PC-9 (cell line): Measurements from ENCODE around the gene NCAN. TPM values are rescaled to one million over a fixed set of nuclear protein-coding genes. Genes with fewer than 3 reads are reported as not detected.

Experiments used
- BruUV-seq: library from RNA; stranded (reverse); fragments of 400-500 nt; replicated peaks from 2 replicates; lab custom pipeline; 2021; lab: Mats Ljungman, UMichigan
- CTCF ChIA-PET: fragments of 300-600 bp; sonication (Branson Sonifier 250); formaldehyde crosslinking; loops from one replicate; lab custom pipeline; 2022; ENCODE audit warnings: antibody characterized with exemption; lab: Charles Lee
- POLR2A ChIA-PET: fragments of 300-600 bp; sonication (Branson Sonifier 250); formaldehyde crosslinking; loops from one replicate; lab custom pipeline; 2022; ENCODE audit warnings: antibody characterized with exemption; ENCODE audit not compliant: unreplicated experiment; lab: Charles Lee
- DNase-seq, 2 experiments: peaks; one replicate each; pipeline versions ENCODE4 v3.0.0 to v3.0.0-alpha.2; 2015 to 2022; ENCODE audit warnings: mixed read lengths in 1 of 2
- H2AFZ ChIP-seq: fragments of 200-600 bp; sonication (generic); 2 replicates; pipeline ENCODE4 v1.8.1; 2017; ENCODE audit warnings: antibody characterized with exemption
- H3F3A ChIP-seq: fragments of 200-600 bp; sonication (generic); 2 replicates; pipeline ENCODE4 v1.8.1; 2017; ENCODE audit warnings: antibody characterized with exemption, mild to moderate bottlenecking, low read depth; ENCODE audit not compliant: insufficient read depth
- H3K27ac ChIP-seq: fragments of 200-600 bp; sonication (generic); 2 replicates; pipeline ENCODE4 v1.6.1; 2016; ENCODE audit warnings: mixed run types
- H3K27me3 ChIP-seq: fragments of 200-600 bp; sonication (generic); 2 replicates; pipeline ENCODE4 v1.6.1; 2016; ENCODE audit warnings: low read depth, mixed run types; ENCODE audit not compliant: insufficient read depth
- H3K36me3 ChIP-seq: fragments of 200-600 bp; sonication (generic); 2 replicates; pipeline ENCODE4 v1.6.1; 2016; ENCODE audit warnings: low read depth, mixed run types
- H3K4me1 ChIP-seq: fragments of 200-600 bp; sonication (generic); replicated peaks from 2 replicates; pipeline ENCODE4 v1.6.1; 2016; ENCODE audit warnings: mixed run types; ENCODE audit not compliant: insufficient read depth
- H3K4me2 ChIP-seq: fragments of 200-600 bp; sonication (generic); 2 replicates; pipeline ENCODE4 v1.6.1; 2017; ENCODE audit warnings: mixed run types
- H3K4me3 ChIP-seq: fragments of 200-600 bp; sonication (generic); 2 replicates; pipeline ENCODE4 v1.6.1; 2016; ENCODE audit warnings: mixed run types
- H3K79me2 ChIP-seq: fragments of 200-600 bp; sonication (generic); 2 replicates; pipeline ENCODE4 v1.6.1; 2017; ENCODE audit warnings: low read depth, mixed run types
- H3K9me2 ChIP-seq: fragments of 200-600 bp; sonication (generic); 2 replicates; pipeline ENCODE4 v1.8.1; 2017; ENCODE audit warnings: mild to moderate bottlenecking; ENCODE audit not compliant: insufficient read depth
- H3K9me3 ChIP-seq: fragments of 200-600 bp; sonication (generic); 2 replicates; pipeline ENCODE4 v1.8.1; 2016; ENCODE audit warnings: low read depth; ENCODE audit not compliant: insufficient read depth
- H4K20me1 ChIP-seq: fragments of 200-600 bp; sonication (generic); 2 replicates; pipeline ENCODE4 v1.8.1; 2017; ENCODE audit not compliant: insufficient read depth
- CTCF ChIP-seq: fragments of 200-600 bp; sonication (generic); conservative IDR thresholded peaks from 2 replicates; pipeline ENCODE4 v1.6.1; 2017; ENCODE audit warnings: mixed run types, antibody characterized with exemption, mild to moderate bottlenecking, moderate library complexity
- EZH2 ChIP-seq: fragments of 200-600 bp; sonication (generic); IDR thresholded peaks from 2 replicates; pipeline ENCODE4 v1.8.0; 2017; ENCODE audit warnings: antibody characterized with exemption, low read depth
- intact Hi-C: fragments of 100-400 bp; cut with micrococcal nuclease; formaldehyde crosslinking; loops from one replicate; pipeline ENCODE4 v1.10.0; 2022; ENCODE audit not compliant: unreplicated experiment
- total RNA-seq: library from RNA; stranded (reverse); gene quantifications from 2 replicates; pipeline ENCODE4 v1.2.3, GENCODE V29; 2021

The NCAN gene
- total RNA-seq, 1 experiment from 2014 or later = not detected

- CTCF ChIA-PET = no interaction called here
- Histone ChIP-seq H2AFZ (no peak overlapping the region), H3K27ac (no peak overlapping the region), H3K27me3 (peaks cover 93% of the 10 kb centered on the region), H3K9me2 (no peaks in the 10 kb centered on the region), H4K20me1 (no peaks in the 10 kb centered on the region), H3F3A (no peaks in the 10 kb centered on the region), H3K4me3 (no peak overlapping the region), H3K4me1 (no peaks in the 10 kb centered on the region), H3K4me2 (no peak overlapping the region), H3K79me2 (no peaks in the 10 kb centered on the region), H3K36me3 (no peaks in the 10 kb centered on the region), H3K9me3 (no peaks in the 10 kb centered on the region)
- intact Hi-C loops = no loop called here
- no peak for DNase-seq
- no peak for TF ChIP-seq EZH2
- TF ChIP-seq CTCF = no peak
- POLR2A ChIA-PET = interaction anchor here (0.6 kb wide), 1 partner anchor 91 kb away, joined by 3 read pairs; no protein-coding TSS in a partner anchor
- BruUV-seq = no TSS peak
These were observed 15.5 kb downstream of the NCAN start for GRCh38 chr19:19227217-19227616.

GRCh38 chr19:19229701-19230100 is 17.9 kb downstream of the NCAN start:
- no peak overlapping the region for H2AFZ ChIP-seq
- TF ChIP-seq CTCF = no peak
- no peak for TF ChIP-seq EZH2
- no peak overlapping the region for H3K27ac ChIP-seq
- no peak for DNase-seq
- H3F3A ChIP-seq = no peaks in the 10 kb centered on the region
- H3K4me3 ChIP-seq = no peak overlapping the region
- CTCF ChIA-PET = no interaction called here
- no TSS peak for BruUV-seq
- H3K79me2 ChIP-seq = no peaks in the 10 kb centered on the region
- no peaks in the 10 kb centered on the region for H4K20me1 ChIP-seq
- no peaks in the 10 kb centered on the region for H3K4me1 ChIP-seq
- no peaks in the 10 kb centered on the region for H3K9me2 ChIP-seq
- intact Hi-C loops = no loop called here
- POLR2A ChIA-PET = no interaction called here
- no peak overlapping the region for H3K4me2 ChIP-seq
- no peaks in the 10 kb centered on the region for H3K36me3 ChIP-seq
- peaks cover 85% of the 10 kb centered on the region for H3K27me3 ChIP-seq
- peaks cover 8% of the 10 kb centered on the region; the same call in 1 of the 2 replicates for H3K9me3 ChIP-seq

- H3K27me3 ChIP-seq = peaks cover 72% of the 10 kb centered on the region
- no peak overlapping the region for H3K27ac ChIP-seq
- no peak overlapping the region for H2AFZ ChIP-seq
- ChIA-PET CTCF (interaction anchor here (0.6 kb wide), 1 partner anchor 1132 kb away, joined by 6 read pairs; no protein-coding TSS in a partner anchor), POLR2A (no interaction called here)
- H4K20me1 ChIP-seq = no peaks in the 10 kb centered on the region
- no peak for DNase-seq
- intact Hi-C loops = no loop called here
- no peaks in the 10 kb centered on the region for H3K9me2 ChIP-seq
- no peaks in the 10 kb centered on the region for H3F3A ChIP-seq
- no peaks in the 10 kb centered on the region for H3K79me2 ChIP-seq
- no peaks in the 10 kb centered on the region for H3K36me3 ChIP-seq
- no peaks in the 10 kb centered on the region for H3K4me1 ChIP-seq
- TF ChIP-seq CTCF = no peak
- TF ChIP-seq EZH2 = no peak
- no TSS peak for BruUV-seq
- H3K4me2 ChIP-seq = no peak overlapping the region
- H3K9me3 ChIP-seq = peaks cover 12% of the 10 kb centered on the region; the same call in 1 of the 2 replicates
- H3K4me3 ChIP-seq = no peak overlapping the region
These were observed 19.2 kb downstream of the NCAN start for GRCh38 chr19:19230999-19231398.
